Metanephros (tissue), 2 donors: ENCODE measurements around the gene TSGA10. TPM values are rescaled to one million over a fixed set of nuclear protein-coding genes. Genes with fewer than 3 reads are reported as not detected.

ENCODE experiments used
- small RNA-seq: library from RNA; depleted of rRNA; stranded (forward); fragments of <200 nt; gene quantifications from one replicate; pipeline ENCODE3, GENCODE V24; 2014; ENCODE audit warnings: low replicate concordance
- total RNA-seq: library from RNA; depleted of rRNA; stranded (reverse); fragments of >200 nt; gene quantifications from one replicate; pipeline ENCODE4 v1.2.3, GENCODE V29; 2014

Gene TSGA10
- total RNA-seq, result 14.7 TPM

DNA sequence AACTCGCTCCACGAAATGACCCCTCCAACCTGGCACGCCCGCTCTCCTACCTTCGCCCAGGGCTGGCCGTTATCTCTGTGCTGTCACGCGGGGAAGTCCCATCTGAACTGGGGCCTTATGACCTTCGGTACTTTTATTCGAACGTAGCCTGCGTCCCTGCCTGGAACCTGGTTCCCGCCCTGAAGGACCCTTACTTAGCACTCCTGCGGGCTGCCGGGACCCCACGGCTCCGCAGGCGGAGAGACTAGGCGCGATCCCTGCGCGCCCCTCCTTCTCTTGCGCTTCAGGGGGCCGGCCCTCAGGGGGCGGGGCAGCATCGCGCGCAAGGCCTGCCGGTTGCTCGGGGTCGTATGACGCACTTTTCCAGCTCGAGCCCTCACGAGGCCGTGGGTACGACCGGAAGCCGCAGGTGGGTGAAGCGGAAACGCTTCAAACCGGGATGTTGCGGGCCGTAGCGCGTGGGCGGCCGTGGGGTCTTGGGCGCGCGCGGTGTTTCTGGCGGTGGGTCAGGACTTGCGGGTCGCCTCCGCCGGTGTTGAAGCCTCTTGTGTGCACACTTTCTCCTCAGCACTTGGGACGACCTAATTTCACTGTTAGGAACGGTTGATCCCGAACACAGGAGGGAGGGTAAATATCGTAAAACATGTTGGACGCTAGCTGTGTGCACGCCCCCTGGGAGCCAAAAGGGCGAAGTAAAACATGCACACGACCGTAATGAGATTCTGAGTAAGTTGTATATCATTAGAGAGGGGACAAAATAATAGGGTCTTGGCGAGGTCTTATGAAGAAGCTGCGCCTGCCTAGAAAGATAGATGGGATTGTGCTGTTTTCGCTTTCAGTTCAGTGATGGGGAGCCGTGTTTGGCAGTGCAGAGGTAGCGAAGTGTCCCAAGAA is at the start of gene TSGA10, which contains the start of gene LIPT1:
Gene TSGA10 (minus strand): TSS at position 300 of the 894 bp plus-strand sequence. CDS start 45,503 bp downstream, outside the sequence.
Gene LIPT1 (plus strand): TSS at position 325 of the 894 bp plus-strand sequence. CDS start 6,991 bp downstream, outside the sequence.

DNA sequence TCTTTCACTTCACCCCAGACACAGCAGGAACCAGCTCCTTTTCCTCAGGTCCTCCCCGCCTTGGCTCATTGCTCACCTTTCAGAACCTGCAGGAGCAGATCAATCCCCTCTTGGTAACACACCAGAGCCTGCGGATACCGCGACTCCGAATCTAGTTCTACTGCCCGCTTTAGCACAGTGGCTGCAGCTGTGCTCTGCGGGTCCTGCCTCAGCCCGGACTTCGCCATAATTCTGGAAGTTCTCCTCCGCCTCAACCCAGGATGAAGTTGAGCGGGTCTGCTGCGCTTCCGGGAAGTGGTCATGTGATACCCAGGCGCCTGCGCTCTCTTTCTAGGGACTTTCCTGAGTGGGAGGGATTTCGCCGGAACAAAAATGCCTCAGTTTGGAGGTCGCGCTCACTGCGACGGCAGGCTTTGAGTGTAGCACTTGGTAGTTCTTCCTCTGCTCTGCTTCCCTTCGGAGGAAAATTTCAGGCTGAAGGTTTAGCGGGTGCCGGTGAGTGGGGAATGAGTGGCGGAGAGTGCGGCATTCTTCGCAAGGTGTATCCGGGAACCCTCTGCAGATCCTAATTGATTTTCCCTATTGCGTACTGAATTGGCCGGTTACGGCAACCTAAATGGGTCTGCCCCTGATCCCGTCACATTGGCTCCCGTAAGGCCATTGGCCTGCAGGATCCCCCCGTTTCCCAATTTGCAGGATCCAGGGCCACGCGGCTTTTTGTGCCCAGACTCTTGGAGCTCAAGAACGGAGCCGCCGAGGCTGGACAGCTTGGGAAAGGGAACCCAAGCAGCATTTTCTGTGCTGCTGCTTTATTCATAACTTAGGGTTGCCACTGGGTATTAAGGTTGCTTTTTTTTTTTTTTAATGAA is 26.2 kb upstream of the TSGA10 start, which contains the start of the genes MITD1 and MRPL30:
Gene MITD1 (minus strand): TSS at position 304 of the 869 bp plus-strand sequence. CDS start 77 bp downstream, at position 227.
Gene MRPL30 (plus strand): TSS at position 430 of the 869 bp plus-strand sequence. CDS start 5,020 bp downstream, outside the sequence.

DNA sequence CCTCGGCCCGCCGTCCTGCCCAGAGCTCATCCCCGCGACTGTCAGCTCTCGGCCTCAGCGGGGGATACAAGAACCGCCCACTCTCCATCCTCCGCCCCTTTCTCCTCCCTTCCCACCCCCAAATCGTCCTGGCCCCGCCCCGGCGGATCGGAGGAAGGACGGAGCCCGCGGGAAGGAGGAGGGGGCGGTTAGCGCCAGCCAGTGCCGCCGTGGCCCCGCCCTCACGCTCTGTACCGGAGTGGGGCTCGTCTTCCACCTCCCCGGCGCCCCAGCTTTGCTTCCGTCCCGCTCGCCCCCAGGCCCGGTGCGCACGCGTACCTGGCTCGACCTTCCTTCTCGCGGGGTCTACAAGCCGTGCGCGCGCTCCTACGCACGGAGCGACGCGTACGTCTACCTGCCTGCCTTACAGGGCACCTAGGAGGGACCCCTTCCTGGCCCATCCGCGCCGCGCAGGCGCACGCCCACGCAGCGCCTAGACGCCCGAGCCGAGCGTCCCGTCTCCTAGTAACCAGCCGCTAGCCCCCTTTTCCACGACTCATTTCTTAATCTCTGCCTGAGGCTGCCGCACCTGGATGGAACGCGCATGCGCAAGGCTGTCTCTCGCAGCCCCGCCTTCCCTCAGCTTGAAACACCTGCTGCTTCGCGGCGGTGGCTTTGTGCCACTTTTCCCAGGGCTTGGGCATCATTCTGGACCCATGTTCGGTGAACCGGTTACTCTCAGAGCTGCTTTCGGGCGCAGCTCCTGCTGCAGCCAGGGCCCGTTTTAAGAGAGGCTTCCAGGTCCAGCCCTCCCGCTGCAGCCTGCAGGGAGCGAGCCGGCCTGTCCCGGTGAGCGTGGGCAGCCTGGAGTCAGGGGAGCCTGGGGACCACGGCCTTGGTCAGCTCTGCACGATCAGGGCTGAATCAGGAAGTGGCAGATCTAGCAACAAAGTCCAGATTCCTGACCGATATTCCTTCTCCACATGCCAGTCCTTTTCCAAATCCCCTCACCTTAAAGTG is 13.3 kb downstream of the TSGA10 start, which contains the start of gene C2orf15:
Gene C2orf15 (plus strand): TSS at position 598 of the 999 bp plus-strand sequence. CDS start 8,852 bp downstream, outside the sequence.

Small RNA genes within 50 kb of the gene (small RNA-seq; reads per million reads assigned to genes)
- gene AC092587.1, result not detected

Other genes starting within 250 kb of the TSGA10 start
- gene CRACDL, start 218.7 kb downstream of the TSGA10 start, total RNA-seq, result 4.6 TPM
- 8.7 TPM for gene C2orf15, start 13.2 kb downstream of the TSGA10 start, total RNA-seq
- 9.9 TPM for gene LIPT1, start within 50 bp of the TSGA10 start, total RNA-seq
- gene MITD1, start 26.1 kb upstream of the TSGA10 start, total RNA-seq, result 25.1 TPM
- gene MRPL30, start 26.2 kb upstream of the TSGA10 start, total RNA-seq, result 35.4 TPM
- gene LYG2, start 100.7 kb upstream of the TSGA10 start, total RNA-seq, result not detected
- 1.1 TPM for gene LYG1, start 146.3 kb upstream of the TSGA10 start, total RNA-seq
- 24.6 TPM for gene TXNDC9, start 181.4 kb upstream of the TSGA10 start, total RNA-seq
- gene EIF5B, start 182.4 kb upstream of the TSGA10 start, total RNA-seq, result 28.7 TPM